Fibroblast of villous mesenchyme (primary cell): Measurements from ENCODE around the gene KRTAP4-8. TPM values are rescaled to one million over a fixed set of nuclear protein-coding genes. Genes with fewer than 3 reads are reported as not detected.

ENCODE experiments used
- total RNA-seq: library from RNA; depleted of rRNA; stranded (reverse); fragments of >200 nt; gene quantifications from 2 replicates; pipeline ENCODE4 v1.2.3, GENCODE V29; 2012

The KRTAP4-8 gene
- total RNA-seq, 1 donor: not detected

Other genes starting within 250 kb of the KRTAP4-8 start
- gene KRT12, start 230.9 kb downstream of the KRTAP4-8 start, total RNA-seq: not detected in 2 replicates
- gene KRT20, start 212.9 kb downstream of the KRTAP4-8 start, total RNA-seq: not detected in 2 replicates
- gene KRT23, start 160.5 kb downstream of the KRTAP4-8 start, total RNA-seq: under 0.01 and 1.7 TPM in 2 replicates
- gene KRT39, start 131.2 kb downstream of the KRTAP4-8 start, total RNA-seq: not detected in 2 replicates
- not detected in 2 replicates for gene KRT40, start 113.8 kb downstream of the KRTAP4-8 start, total RNA-seq
- gene KRTAP3-3, start 104.0 kb downstream of the KRTAP4-8 start, total RNA-seq: not detected in 2 replicates
- gene KRTAP3-2, start 98.2 kb downstream of the KRTAP4-8 start, total RNA-seq: not detected in 2 replicates
- gene KRTAP3-1, start 89.0 kb downstream of the KRTAP4-8 start, total RNA-seq: not detected in 2 replicates
- gene KRTAP1-5, start 70.9 kb downstream of the KRTAP4-8 start, total RNA-seq: 11.0 and 16.4 TPM in 2 replicates
- not detected in 2 replicates for gene KRTAP1-4, start 67.9 kb downstream of the KRTAP4-8 start, total RNA-seq
- not detected in 2 replicates for gene KRTAP1-3, start 63.3 kb downstream of the KRTAP4-8 start, total RNA-seq
- not detected in 2 replicates for gene KRTAP1-1, start 56.7 kb downstream of the KRTAP4-8 start, total RNA-seq
- not detected in 2 replicates for gene KRTAP2-1, start 50.8 kb downstream of the KRTAP4-8 start, total RNA-seq
- not detected in 2 replicates for gene KRTAP2-2, start 42.9 kb downstream of the KRTAP4-8 start, total RNA-seq
- gene KRTAP2-3, start 38.0 kb downstream of the KRTAP4-8 start, total RNA-seq: 0.32 TPM in 1 of 2 replicates, not detected in the other
- not detected in 2 replicates for gene KRTAP2-4, start 32.3 kb downstream of the KRTAP4-8 start, total RNA-seq
- not detected in 2 replicates for gene KRTAP4-7, start 14.0 kb downstream of the KRTAP4-8 start, total RNA-seq
- not detected in 2 replicates for gene KRTAP4-16, start 4.1 kb upstream of the KRTAP4-8 start, total RNA-seq
- gene KRTAP4-9, start 7.2 kb upstream of the KRTAP4-8 start, total RNA-seq: not detected in 2 replicates
- not detected in 2 replicates for gene KRTAP4-11, start 20.2 kb upstream of the KRTAP4-8 start, total RNA-seq
- not detected in 2 replicates for gene KRTAP4-12, start 26.0 kb upstream of the KRTAP4-8 start, total RNA-seq
- gene KRTAP4-6, start 42.4 kb upstream of the KRTAP4-8 start, total RNA-seq: not detected in 2 replicates
- gene KRTAP4-5, start 51.7 kb upstream of the KRTAP4-8 start, total RNA-seq: not detected in 2 replicates
- not detected in 2 replicates for gene KRTAP4-4, start 62.6 kb upstream of the KRTAP4-8 start, total RNA-seq
- gene KRTAP4-3, start 70.1 kb upstream of the KRTAP4-8 start, total RNA-seq: not detected in 2 replicates
- not detected in 2 replicates for gene KRTAP4-2, start 80.1 kb upstream of the KRTAP4-8 start, total RNA-seq
- not detected in 2 replicates for gene KRTAP4-1, start 86.8 kb upstream of the KRTAP4-8 start, total RNA-seq
- not detected in 2 replicates for gene KRTAP9-1, start 91.7 kb upstream of the KRTAP4-8 start, total RNA-seq
- not detected in 2 replicates for gene KRTAP9-2, start 128.5 kb upstream of the KRTAP4-8 start, total RNA-seq
- gene KRTAP9-3, start 134.3 kb upstream of the KRTAP4-8 start, total RNA-seq: not detected in 2 replicates
- gene KRTAP9-8, start 139.9 kb upstream of the KRTAP4-8 start, total RNA-seq: not detected in 2 replicates
- gene KRTAP9-4, start 151.5 kb upstream of the KRTAP4-8 start, total RNA-seq: not detected in 2 replicates
- not detected in 2 replicates for gene KRTAP9-9, start 157.2 kb upstream of the KRTAP4-8 start, total RNA-seq
- gene KRTAP9-6, start 167.2 kb upstream of the KRTAP4-8 start, total RNA-seq: not detected in 2 replicates
- gene KRTAP9-7, start 177.6 kb upstream of the KRTAP4-8 start, total RNA-seq: not detected in 2 replicates
- not detected in 2 replicates for gene KRTAP29-1, start 204.7 kb upstream of the KRTAP4-8 start, total RNA-seq
- not detected in 2 replicates for gene KRTAP16-1, start 211.2 kb upstream of the KRTAP4-8 start, total RNA-seq
- not detected in 2 replicates for gene KRTAP17-1, start 217.6 kb upstream of the KRTAP4-8 start, total RNA-seq